Stimulated activated effector memory CD8-positive, alpha-beta T cell treated with anti-CD3 and anti-CD28 coated beads, Interleukin-12 subunit alpha, Interleukin-12 subunit beta, amount 100 ng/mL, for 72 hours (primary cell): ENCODE measurements around the gene VPS33A.
"Not testable (repeated sequence)": the region's sequence is repeated elsewhere in the genome, so short reads cannot be mapped to it uniquely, and the experiment has no call there.

Experiments used
- ATAC-seq: fragments of 150-1000 bp; cut with Tn5 transposase; 2 replicates; pipeline ENCODE4 v1.10.0; 2021
- DNase-seq, 2 donors: peaks; one replicate each; pipeline ENCODE4 v3.0.0; 2021 to 2022; ENCODE audit warnings: low spot score in 2 of 2
- H3K27ac Mint-ChIP-seq: one replicate; pipeline ENCODE4 v1.8.0; 2022; ENCODE audit warnings: mild to moderate bottlenecking, mixed read lengths
- H3K36me3 Mint-ChIP-seq: one replicate; pipeline ENCODE4 v1.8.0; 2022; ENCODE audit warnings: mild to moderate bottlenecking, mixed read lengths
- H3K4me1 Mint-ChIP-seq: one replicate; pipeline ENCODE4 v1.8.0; 2022; ENCODE audit warnings: mixed read lengths
- H3K4me3 Mint-ChIP-seq: one replicate; pipeline ENCODE4 v1.8.0; 2022; ENCODE audit warnings: mild to moderate bottlenecking, mixed read lengths
- H3K9me3 Mint-ChIP-seq: one replicate; pipeline ENCODE4 v1.8.0; 2022; ENCODE audit warnings: mixed read lengths

Gene VPS33A

DNA sequence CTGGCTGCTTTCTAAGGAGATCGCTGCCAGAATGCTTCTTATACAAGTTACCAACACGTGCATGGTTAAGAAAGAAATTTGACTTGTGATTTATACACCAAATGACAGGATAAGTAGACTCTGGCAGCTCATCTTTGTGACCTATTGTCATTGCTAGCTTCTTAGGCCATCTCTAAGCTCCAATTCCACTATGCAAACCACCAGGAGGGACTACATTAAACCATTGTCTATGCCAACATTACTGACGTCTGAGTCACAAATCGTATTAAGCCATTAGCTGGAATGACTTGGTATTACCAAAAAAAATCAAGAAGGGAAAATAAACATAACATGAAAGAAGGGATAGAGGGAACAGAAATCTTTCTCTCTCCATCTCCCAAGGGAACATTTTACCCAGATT is 15.8 kb upstream of the VPS33A start:
- H3K4me1 Mint-ChIP-seq, result no peaks in the 10 kb centered on the region
- no peaks in the 10 kb centered on the region for H3K9me3 Mint-ChIP-seq
- peaks cover 67% of the 10 kb centered on the region for H3K36me3 Mint-ChIP-seq
- no peak overlapping the region for H3K4me3 Mint-ChIP-seq
- ATAC-seq (no peak), DNase-seq (no peak)
- H3K27ac Mint-ChIP-seq, result no peak overlapping the region

DNA sequence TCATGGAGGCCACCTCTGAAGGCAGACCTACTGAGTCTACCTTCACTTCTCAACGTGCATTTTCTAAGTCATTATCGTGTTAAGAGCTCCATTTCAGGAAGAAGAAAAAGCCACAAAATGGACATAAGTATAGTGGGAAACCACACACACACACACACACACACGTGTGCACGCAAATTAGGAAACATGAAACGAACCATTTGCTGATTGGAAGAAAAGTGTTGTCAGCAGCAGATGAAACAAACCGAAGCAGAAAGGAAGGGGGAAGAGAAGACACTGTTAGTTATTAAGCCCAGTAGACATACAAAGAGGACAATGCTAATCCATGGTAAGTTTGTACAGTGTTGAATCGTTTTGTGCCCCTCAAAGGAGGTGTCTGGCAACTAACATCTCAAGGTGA is 9.9 kb upstream of the VPS33A start:
- DNase-seq (no peak), ATAC-seq (no peak)
- H3K9me3 Mint-ChIP-seq, result no peaks in the 10 kb centered on the region
- no peak overlapping the region for H3K4me3 Mint-ChIP-seq
- peak overlapping the region; percentile 26 for H3K27ac Mint-ChIP-seq
- peaks cover 85% of the 10 kb centered on the region for H3K36me3 Mint-ChIP-seq
- no peaks in the 10 kb centered on the region for H3K4me1 Mint-ChIP-seq

DNA sequence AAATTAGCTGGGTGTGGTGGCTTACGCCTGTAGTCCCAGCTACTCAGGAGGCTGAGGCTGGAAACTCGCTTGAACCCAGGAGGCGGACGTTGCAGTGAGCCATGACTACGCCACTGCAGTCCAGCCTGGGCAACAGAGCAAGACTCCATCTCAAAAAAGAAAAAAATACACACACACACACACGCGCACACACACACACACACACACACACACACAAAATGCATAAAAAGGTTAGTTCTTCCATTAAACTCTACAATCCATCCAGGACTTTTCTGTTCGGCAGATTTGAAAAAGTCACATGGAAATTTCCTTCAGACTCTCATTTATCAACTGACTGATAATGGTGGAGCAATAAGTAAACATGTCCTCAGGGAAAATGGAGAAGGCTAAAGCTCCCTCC is 9.2 kb upstream of the VPS33A start:
- Mint-ChIP-seq H3K4me3 (no peak overlapping the region), H3K36me3 (peaks cover 85% of the 10 kb centered on the region), H3K4me1 (no peaks in the 10 kb centered on the region), H3K9me3 (no peaks in the 10 kb centered on the region), H3K27ac (peak overlapping the region; percentile 26)
- no peak for ATAC-seq
- DNase-seq, result no peak

DNA sequence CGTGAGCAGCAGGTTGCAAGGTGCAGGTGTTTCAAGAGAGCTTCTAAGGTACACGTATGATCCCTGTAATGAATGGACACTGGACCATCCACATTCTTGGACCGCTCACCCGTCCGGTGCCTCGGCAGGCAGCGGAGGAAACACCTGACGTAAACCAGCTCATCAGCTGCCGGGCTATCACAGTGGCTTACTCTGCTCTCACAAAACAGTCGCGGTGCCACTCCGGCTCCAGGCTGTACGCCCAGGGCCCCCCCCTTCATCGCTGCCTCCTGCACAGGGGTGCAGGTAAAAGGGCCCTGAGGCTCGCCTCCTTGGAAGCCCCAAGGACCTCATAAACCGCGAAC is 436 bp downstream of the VPS33A start:
- peaks cover 18% of the 10 kb centered on the region for H3K4me1 Mint-ChIP-seq
- H3K36me3 Mint-ChIP-seq, result peaks cover 56% of the 10 kb centered on the region
- DNase-seq (no peak), ATAC-seq (peak; percentile 74)
- peak overlapping the region; percentile 100 for H3K27ac Mint-ChIP-seq
- H3K4me3 Mint-ChIP-seq, result peak overlapping the region; percentile 95
- no peaks in the 10 kb centered on the region for H3K9me3 Mint-ChIP-seq

DNA sequence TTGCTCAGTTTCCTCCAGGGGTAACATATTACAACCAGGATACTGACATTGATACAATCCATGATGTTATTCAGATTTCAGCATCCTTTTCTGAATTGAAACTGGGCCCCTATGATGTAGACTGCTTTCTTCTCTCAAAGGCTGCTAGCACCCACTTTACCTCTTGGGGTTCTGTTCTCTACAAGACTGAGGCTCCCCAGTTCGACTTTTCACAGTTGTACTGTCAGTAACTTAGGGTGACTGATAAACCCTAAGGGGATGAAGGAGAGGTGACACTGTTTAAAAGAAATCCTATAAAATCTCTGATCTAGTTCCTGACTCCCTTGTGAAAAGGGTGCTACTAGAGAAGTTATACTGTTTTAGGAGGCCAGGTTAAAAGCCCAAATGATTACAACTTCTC is 818 bp downstream of the VPS33A start:
- DNase-seq, result no peak
- H3K4me3 Mint-ChIP-seq, result peak overlapping the region; percentile 95
- peak overlapping the region; percentile 100 for H3K27ac Mint-ChIP-seq
- peak; percentile 2 for ATAC-seq
- peaks cover 56% of the 10 kb centered on the region for H3K36me3 Mint-ChIP-seq
- no peaks in the 10 kb centered on the region for H3K9me3 Mint-ChIP-seq
- peaks cover 18% of the 10 kb centered on the region for H3K4me1 Mint-ChIP-seq

DNA sequence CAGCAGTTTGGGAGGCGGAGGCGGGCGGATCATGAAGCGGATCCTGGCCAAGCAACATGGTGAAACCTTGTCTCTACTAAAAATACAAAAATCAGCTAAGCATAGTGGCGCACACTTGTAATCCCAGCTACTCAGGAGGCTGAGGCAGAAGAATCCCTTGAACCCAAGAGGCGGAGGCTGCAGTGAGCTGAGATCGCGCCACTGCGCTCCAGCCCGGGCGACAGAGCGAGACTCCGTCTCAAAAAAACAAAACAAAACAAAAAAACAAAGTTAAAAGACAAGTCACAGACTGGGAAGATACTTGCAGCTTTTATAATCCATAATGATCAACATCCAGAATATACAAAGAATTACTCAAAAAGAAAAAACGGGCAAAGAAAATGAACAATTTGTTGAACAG is 5.6 kb downstream of the VPS33A start:
- H3K4me1 Mint-ChIP-seq, DNase-seq, H3K4me3 Mint-ChIP-seq, H3K27ac Mint-ChIP-seq, H3K9me3 Mint-ChIP-seq, ATAC-seq: not testable (repeated sequence)
- peaks cover 84% of the 10 kb centered on the region for H3K36me3 Mint-ChIP-seq

DNA sequence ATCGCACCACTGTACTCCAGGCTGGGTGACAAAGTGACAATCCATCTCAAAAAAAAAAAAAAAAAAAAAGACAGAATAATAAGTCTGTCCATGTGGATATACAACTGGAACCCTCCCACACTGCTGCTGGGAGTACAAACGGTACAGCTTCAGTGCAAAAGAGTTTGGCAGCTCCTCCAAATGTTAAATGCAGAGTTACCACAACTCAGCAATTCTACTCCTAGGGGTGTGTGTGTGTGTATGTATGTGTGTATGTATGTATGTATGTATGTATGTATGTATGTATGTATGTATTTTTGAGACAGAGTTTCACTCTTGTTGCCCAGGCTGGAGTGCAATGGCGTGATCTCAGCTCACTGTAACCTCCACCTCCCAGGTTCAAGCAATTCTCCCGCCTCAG is 7.4 kb downstream of the VPS33A start:
- H3K36me3 Mint-ChIP-seq, result peaks cover 97% of the 10 kb centered on the region
- not testable (repeated sequence) for H3K4me3 Mint-ChIP-seq, ATAC-seq

DNA sequence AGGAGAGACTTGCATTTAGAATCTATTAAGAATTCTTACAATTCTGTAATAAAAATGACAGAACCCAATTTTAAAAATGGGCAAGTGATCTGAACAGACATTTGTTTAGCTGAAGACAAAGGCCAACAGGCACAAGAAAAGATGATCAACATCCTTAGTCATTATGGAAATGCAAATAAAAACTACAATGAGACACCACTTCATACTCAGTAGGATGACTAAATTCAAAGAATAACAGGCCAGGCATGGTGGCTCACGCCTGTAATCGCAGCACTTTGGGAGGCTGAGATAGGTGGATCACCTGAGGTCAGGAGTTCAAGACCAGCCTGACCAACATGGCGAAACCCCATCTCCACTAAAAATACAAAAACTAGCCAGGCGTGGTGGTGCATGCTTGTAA is 7.8 kb downstream of the VPS33A start:
- ATAC-seq, result peak; percentile 70
- not testable (repeated sequence) for DNase-seq, H3K9me3 Mint-ChIP-seq, H3K4me3 Mint-ChIP-seq, H3K4me1 Mint-ChIP-seq
- Mint-ChIP-seq H3K27ac (peak overlapping the region; percentile 40), H3K36me3 (peaks cover 92% of the 10 kb centered on the region)

More for the DNA sequence above, 7.4 kb downstream of the VPS33A start:
- H3K9me3 Mint-ChIP-seq, H3K27ac Mint-ChIP-seq, DNase-seq, H3K4me1 Mint-ChIP-seq: not testable (repeated sequence)

DNA sequence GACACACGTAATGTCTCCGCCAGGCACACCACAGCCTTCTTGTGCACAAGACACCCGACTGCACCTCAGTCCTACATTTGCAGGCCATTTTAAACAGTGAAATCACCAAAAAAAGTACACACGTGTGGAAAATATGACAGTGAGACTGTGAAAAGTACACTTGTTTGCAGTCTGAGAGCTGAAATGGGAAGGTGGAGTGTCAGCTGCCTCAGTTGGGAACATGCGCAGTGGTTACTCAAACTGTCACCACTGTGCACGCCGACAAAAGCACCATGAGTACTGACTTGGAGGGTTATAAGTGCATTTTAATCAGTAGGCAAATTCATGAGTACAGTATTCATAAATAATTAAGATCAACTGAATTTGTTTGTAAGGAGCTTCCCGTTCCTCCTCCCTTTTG is 15.8 kb downstream of the VPS33A start:
- Mint-ChIP-seq H3K36me3 (peaks cover 66% of the 10 kb centered on the region), H3K4me1 (peaks cover 6% of the 10 kb centered on the region), H3K4me3 (no peak overlapping the region), H3K9me3 (no peaks in the 10 kb centered on the region), H3K27ac (no peak overlapping the region)
- DNase-seq, result no peak
- no peak for ATAC-seq

DNA sequence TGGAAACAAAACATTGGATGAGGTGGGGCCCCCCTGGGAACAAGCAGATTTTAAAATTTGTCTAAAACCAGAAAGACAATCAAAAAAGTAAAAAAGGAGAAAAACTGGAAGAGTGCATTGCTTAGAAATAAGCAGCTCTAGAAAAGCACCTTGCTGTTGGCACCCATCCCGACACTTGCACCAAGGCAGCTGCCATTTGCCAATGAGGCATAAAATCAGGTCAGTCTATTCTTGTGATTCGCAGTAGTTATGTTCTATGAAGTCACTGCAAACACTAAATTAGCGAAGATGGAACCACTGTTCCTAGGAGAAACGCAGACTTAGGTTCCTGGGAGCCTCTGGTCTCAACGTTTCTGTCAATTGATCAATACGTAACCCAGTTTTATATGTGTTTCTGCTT is 16.2 kb downstream of the VPS33A start:
- Mint-ChIP-seq H3K4me1 (peaks cover 8% of the 10 kb centered on the region), H3K27ac (no peak overlapping the region), H3K36me3 (peaks cover 61% of the 10 kb centered on the region), H3K9me3 (no peaks in the 10 kb centered on the region), H3K4me3 (no peak overlapping the region)
- no peak for ATAC-seq
- no peak for DNase-seq

DNA sequence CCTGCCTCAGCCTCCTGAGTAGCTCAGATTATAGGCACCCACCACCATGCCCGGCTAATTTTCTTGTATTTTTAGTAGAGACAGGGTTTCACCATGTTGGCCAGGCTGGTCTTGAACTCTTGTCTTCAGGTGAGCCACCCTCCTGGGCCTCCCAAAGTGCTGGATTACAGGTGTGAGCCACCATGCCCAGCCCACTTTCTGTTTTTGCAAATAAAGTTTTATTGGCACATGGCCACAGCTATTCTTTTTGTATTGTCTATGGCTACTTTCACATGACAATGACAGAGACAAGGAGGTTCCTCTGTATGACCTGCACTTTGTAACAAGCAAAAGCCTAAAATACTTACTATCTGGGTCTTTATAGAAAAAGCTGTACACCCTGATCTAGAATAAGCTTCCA is 20.7 kb downstream of the VPS33A start:
- Mint-ChIP-seq H3K9me3 (no peaks in the 10 kb centered on the region), H3K36me3 (peaks cover 68% of the 10 kb centered on the region), H3K4me1 (peaks cover 25% of the 10 kb centered on the region), H3K27ac (peak overlapping the region; percentile 86), H3K4me3 (peak overlapping the region; percentile 75)
- no peak for ATAC-seq
- DNase-seq, result no peak

DNA sequence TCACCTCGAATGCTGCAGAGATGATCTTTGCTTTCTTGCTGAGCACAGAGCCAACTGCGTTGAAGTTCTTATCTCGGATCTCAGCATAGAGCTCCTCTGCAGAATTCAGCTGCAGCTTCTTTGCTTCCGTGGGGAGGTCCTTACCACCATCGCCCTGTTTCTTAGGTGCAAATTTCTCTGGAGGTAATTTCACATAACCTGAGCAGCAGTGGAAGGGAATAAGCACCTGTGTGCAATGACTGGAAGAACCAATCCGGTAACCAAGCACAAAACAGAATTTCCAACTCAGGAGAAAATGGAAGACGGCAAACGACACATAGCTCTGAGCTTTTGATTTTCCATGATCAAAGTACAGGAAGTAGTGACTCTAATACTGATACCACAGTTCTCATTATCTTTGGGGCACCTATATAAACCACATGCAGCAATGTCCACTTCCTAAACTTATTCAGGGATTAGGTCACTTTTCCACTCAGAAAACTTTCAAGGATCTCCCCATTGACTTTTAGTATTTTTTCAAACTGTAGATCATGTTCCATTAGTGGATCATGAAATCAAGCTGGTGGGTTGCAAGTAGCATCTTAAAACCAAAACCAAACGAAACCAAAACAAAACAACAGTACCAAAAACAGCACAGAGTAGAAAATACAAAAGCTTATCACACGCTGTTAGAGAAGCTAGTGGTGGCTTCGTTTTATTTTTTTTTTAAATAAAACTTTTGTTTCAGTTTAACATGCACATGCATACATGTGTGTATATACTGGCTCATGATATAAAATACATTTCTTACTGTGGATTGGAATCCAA is 21.5 kb downstream of the VPS33A start:
- Mint-ChIP-seq H3K4me3 (peak overlapping the region; percentile 75), H3K9me3 (no peaks in the 10 kb centered on the region), H3K27ac (peak overlapping the region; percentile 86), H3K4me1 (peaks cover 25% of the 10 kb centered on the region), H3K36me3 (peaks cover 68% of the 10 kb centered on the region)
- DNase-seq (no peak), ATAC-seq (peak; percentile 81)

DNA sequence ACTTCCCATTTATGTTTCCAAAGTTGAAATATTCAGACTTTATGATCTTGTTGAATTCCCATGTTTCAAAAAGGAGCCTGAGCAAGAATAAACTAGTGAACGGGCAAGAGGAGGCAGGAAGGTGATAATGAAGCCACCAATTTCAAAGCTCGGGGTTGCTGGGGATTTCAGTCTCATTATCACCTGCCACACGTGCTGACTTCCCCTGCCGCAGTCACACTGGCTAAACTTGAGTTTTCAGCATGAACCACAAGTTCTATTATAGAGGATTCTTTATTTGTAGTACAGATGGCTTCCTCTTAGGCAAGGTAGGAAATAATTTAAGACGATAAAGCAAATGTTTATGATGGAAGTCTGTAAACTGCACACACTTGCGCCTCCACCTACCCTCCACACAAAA is 22.3 kb downstream of the VPS33A start:
- DNase-seq (no peak), ATAC-seq (peak; percentile 46)

DNA sequence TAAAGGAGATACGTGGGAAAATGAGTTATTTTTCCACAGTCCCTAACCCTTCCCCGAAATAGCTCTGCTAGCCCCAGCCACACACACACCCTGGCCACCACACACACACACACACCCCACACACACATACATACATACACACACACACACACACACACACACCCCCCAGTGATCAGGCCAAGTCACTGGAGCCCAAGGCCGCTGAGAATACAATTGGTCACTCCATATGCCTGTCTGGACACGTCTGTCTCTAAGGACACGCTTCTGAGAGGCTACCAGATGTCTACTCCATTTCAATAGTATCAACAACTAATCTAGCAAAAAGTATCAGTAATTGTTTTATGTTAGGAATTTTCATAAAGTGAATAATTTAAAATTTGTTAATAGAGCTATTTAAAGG is 27.4 kb downstream of the VPS33A start:
- no peak overlapping the region for H3K27ac Mint-ChIP-seq
- H3K4me3 Mint-ChIP-seq, result no peak overlapping the region
- H3K4me1 Mint-ChIP-seq, result peaks cover 5% of the 10 kb centered on the region
- ATAC-seq, result no peak
- no peak for DNase-seq
- H3K9me3 Mint-ChIP-seq, result no peaks in the 10 kb centered on the region
- H3K36me3 Mint-ChIP-seq, result peaks cover 88% of the 10 kb centered on the region

More for the DNA sequence above, 22.3 kb downstream of the VPS33A start:
- Mint-ChIP-seq H3K9me3 (no peaks in the 10 kb centered on the region), H3K4me1 (peaks cover 25% of the 10 kb centered on the region), H3K4me3 (peak overlapping the region; percentile 75), H3K36me3 (peaks cover 68% of the 10 kb centered on the region), H3K27ac (peak overlapping the region; percentile 86)

DNA sequence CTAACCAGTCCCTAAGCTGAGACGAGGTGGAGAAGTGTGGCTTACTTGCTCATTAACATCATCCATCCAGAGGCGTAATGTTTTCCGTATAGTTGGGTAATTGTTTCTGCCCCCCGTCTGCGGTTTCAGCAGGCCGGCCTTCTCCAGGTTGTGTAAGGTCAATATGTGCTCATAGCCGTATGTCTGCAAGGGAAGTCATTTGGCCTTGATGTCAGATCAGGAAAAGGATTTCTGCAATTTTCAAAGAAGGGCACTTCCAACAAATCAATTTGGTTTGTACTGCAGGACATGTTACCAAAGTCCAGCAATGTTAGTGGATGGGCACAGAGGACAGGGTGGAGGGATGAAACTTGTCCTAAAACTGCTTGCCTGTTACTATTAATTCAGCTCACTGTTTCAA is 30.6 kb downstream of the VPS33A start:
- no peak for ATAC-seq
- peaks cover 85% of the 10 kb centered on the region for H3K36me3 Mint-ChIP-seq
- no peak overlapping the region for H3K4me3 Mint-ChIP-seq
- H3K27ac Mint-ChIP-seq, result no peak overlapping the region
- no peak for DNase-seq
- H3K9me3 Mint-ChIP-seq, result no peaks in the 10 kb centered on the region
- no peaks in the 10 kb centered on the region for H3K4me1 Mint-ChIP-seq

DNA sequence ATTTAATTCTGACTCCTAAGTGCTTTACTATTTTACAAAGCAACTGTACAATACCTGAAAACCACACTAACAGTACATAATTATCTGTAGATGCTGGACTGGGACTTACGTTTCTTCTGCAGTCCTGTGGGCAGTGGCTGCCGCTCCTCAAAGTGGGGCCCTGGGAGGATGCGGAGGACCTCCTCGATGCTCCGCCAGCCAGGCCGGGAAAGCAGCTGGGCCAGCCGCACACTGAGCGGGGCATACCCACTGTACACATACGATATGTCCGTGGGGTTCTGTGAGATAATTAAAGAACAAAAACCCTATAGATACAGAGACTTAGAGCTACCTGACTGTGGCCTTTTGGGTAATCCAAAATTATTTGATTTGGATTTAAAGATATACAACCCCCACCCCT is 33.6 kb downstream of the VPS33A start:
- Mint-ChIP-seq H3K4me3 (no peak overlapping the region), H3K36me3 (peaks cover 70% of the 10 kb centered on the region)

More for the DNA sequence above, 33.6 kb downstream of the VPS33A start:
- H3K4me1 Mint-ChIP-seq, result peaks cover 8% of the 10 kb centered on the region
- H3K27ac Mint-ChIP-seq, result no peak overlapping the region
- ATAC-seq (no peak), DNase-seq (no peak)
- no peaks in the 10 kb centered on the region for H3K9me3 Mint-ChIP-seq
